ENCODE measurements around the gene ASB8.

The ASB8 gene

GRCh38 chr12:48197971-48198671 lies 40.8 kb upstream of the ASB8 start:
- Histone ChIP-seq H3K4me2 (peak overlapping the region; percentile 83 to 97 (median 90)), H3K9ac (peak overlapping the region; percentile 85 to 98 (median 91)), H3K36me3 (peaks cover 0 to 12% (median 0%) of the 10 kb centered on the region in 11 experiments; a peak in 2 of 22 replicates), H3K27me3 (no peaks in the 10 kb centered on the region), H4K20me1 (no peaks in the 10 kb centered on the region), H3K4me3 (peak overlapping the region; percentile 66 to 80 (median 68)), H3K4me1 (peaks cover 26 to 79% (median 32%) of the 10 kb centered on the region in 10 experiments), H3K27ac (peak overlapping the region; percentile 90 to 98 (median 94)), H3K9me3 (replicated peaks in 1 of 11) (peaks cover 0 to 17% (median 8%) of the 10 kb centered on the region in 11 experiments; a peak in 12 of 22 replicates)
- TF ChIP-seq Cebpa-rat (IDR thresholded peaks at IDR 0.05): no peak

DNA sequence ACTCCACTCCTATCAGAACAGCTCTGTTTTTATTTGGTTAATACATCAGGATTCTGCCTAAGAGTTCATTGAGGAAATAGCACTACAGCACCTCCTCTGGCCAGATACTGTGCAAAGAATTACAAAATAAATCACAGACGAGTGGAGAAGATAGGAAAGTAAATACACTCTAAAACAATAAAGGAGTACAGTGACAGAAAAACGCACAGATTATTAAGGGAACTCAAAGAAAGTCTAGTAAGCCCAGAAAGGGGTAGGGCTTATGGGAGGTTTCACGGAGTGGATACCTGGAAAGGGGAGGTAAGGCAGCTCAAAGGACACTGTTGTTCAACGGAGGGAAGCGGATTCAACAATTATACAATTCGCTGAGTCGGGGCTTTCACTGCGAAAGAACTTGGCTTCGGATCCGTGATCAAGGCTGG lies 40.2 kb upstream of the ASB8 start:
- Histone ChIP-seq H3K4me3 (peak overlapping the region; percentile 66 to 80 (median 68)), H3K27me3 (no peaks in the 10 kb centered on the region)
- TF ChIP-seq Cebpa-rat (IDR thresholded peaks at IDR 0.05): no peak

GRCh38 chr12:48194799-48195201 lies 37.5 kb upstream of the ASB8 start:
- Histone ChIP-seq H3K9ac (no peak overlapping the region), H4K20me1 (no peaks in the 10 kb centered on the region), H3K27me3 (no peaks in the 10 kb centered on the region), H3K9me3 (replicated peaks in 1 of 11) (no peaks in the 10 kb centered on the region), H3K36me3 (no peaks in the 10 kb centered on the region), H3K4me3 (no peak overlapping the region), H3K27ac (no peak overlapping the region), H3K4me1 (peaks cover 23 to 80% (median 27%) of the 10 kb centered on the region in 10 experiments), H3K4me2 (peak overlapping the region in 1 of 11 experiments; percentile 85; a peak in 2 of 22 replicates)
- no peak for TF ChIP-seq Cebpa-rat (IDR thresholded peaks at IDR 0.05)

More for the DNA sequence above, 40.2 kb upstream of the ASB8 start:
- peaks cover 0 to 13% (median 5%) of the 10 kb centered on the region in 11 experiments; a peak in 11 of 22 replicates for H3K9me3 ChIP-seq (replicated peaks in 1 of 11)
- H3K4me1 ChIP-seq: peaks cover 26 to 84% (median 32%) of the 10 kb centered on the region in 10 experiments
- no peaks in the 10 kb centered on the region for H4K20me1 ChIP-seq
- H3K9ac ChIP-seq: peak overlapping the region; percentile 85 to 98 (median 91)
- H3K27ac ChIP-seq: peak overlapping the region; percentile 90 to 98 (median 94)
- H3K36me3 ChIP-seq: peaks cover 0 to 6% (median 0%) of the 10 kb centered on the region in 11 experiments; a peak in 2 of 22 replicates
- H3K4me2 ChIP-seq: peak overlapping the region; percentile 83 to 97 (median 90)

DNA sequence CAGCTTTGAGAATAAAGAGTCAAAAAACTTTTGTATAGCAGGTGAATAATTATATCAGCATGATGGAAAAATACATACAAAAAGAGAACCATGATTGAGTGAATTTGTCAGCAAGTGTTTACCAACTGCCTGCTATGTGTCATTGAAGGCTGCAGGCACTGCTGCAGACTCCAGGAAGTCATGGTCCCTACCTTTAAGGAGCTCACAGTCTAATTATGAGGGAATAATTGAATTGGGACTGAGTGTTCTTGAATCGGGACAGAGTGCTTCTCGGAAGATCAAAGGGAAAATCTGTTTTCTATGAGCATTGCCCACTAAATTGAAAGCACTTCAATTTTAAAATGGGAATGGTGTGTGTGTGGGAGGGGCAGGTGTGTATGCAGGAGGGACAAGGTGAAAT lies 36.3 kb upstream of the ASB8 start:
- Histone ChIP-seq H3K9ac (no peak overlapping the region), H3K9me3 (replicated peaks in 1 of 11) (no peaks in the 10 kb centered on the region), H3K4me2 (peak overlapping the region in 3 of 11 experiments; percentile 31 to 85 (median 42); a peak in 5 of 22 replicates), H3K36me3 (no peaks in the 10 kb centered on the region), H3K4me3 (no peak overlapping the region), H4K20me1 (no peaks in the 10 kb centered on the region), H3K27ac (0 out of 22 replicates have a peak overlapping the region, but pooled peaks of 1 of the 11 experiments have one; percentile 9), H3K4me1 (peaks cover 11 to 71% (median 16%) of the 10 kb centered on the region in 10 experiments), H3K27me3 (no peaks in the 10 kb centered on the region)
- TF ChIP-seq Cebpa-rat (IDR thresholded peaks at IDR 0.05): no peak

DNA sequence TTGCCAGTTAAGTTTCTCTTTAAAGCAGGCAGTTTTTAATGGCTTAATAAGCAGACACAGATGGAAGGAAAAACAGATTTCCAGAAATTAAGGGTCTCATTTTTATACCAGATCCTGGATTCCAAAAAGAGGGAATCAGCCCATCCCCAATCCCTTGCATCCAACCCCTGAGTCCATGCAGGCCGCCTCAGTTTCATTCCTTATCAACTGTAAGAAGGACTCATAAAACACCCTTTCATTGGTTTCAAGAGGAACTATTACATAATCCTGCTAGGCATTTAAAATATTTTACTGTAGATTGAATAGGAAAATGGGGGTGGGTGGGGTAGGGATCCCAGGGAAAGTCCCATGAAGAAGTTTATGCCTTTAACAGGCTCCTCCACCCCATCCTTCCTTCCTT lies 35.5 kb upstream of the ASB8 start:
- TF ChIP-seq Cebpa-rat (IDR thresholded peaks at IDR 0.05): no peak
- H3K9ac ChIP-seq: no peak overlapping the region
- H4K20me1 ChIP-seq: no peaks in the 10 kb centered on the region
- H3K4me2 ChIP-seq: peak overlapping the region in 3 of 11 experiments; percentile 31 to 85 (median 42); a peak in 6 of 22 replicates
- no peaks in the 10 kb centered on the region for H3K9me3 ChIP-seq (replicated peaks in 1 of 11)
- no peak overlapping the region for H3K27ac ChIP-seq
- no peaks in the 10 kb centered on the region for H3K36me3 ChIP-seq
- no peak overlapping the region for H3K4me3 ChIP-seq
- H3K27me3 ChIP-seq: no peaks in the 10 kb centered on the region
- H3K4me1 ChIP-seq: peaks cover 9 to 70% (median 13%) of the 10 kb centered on the region in 10 experiments

GRCh38 chr12:48191096-48191495 lies 33.8 kb upstream of the ASB8 start:
- peaks cover 0 to 1% (median 0%) of the 10 kb centered on the region in 11 experiments; a peak in 3 of 22 replicates for H3K27me3 ChIP-seq

DNA sequence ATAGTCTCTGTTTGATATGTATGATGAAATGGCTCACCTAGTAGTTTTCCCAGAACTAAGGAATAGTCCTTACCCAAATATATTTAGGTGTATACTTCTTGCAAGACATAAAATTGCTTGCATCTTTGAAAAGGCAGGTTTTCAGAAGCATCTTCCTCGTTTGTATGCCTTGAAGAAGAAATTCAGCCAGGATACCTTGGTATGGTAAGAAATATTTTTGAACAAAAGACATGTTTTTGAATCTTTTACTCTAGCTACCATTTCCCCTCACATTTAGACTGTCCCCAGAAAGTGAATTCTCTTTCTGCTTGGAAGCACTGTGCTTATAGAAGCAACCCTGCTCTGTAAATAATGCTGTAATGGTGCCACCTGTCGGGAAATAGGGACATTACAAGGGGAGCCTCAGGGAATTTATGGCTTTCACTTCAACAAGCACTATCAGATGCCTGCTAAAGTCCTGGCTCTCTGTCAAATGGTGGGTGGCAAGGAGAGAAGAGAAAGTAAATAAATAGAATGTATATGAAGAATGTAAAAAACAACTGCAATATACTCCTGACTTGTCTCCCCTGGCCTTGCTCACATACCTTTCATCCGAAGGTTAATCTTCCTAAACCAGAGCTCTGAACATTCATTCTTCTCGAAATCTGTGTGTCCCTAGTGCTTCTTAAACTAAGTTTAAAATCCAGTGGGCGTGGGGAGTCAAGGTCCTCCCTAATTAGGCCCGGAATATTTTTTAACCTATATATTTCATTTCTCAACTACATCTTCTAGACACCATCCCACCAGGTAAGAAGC lies 32.2 kb upstream of the ASB8 start:
- Histone ChIP-seq H3K27ac (no peak overlapping the region), H3K9ac (no peak overlapping the region), H3K4me3 (no peak overlapping the region), H3K4me1 (peaks cover 20 to 61% (median 28%) of the 10 kb centered on the region in 10 experiments), H3K36me3 (no peaks in the 10 kb centered on the region), H4K20me1 (peaks cover 0 to 9% (median 0%) of the 10 kb centered on the region in 11 experiments; a peak in 2 of 22 replicates), H3K27me3 (peaks cover 14 to 17% (median 15%) of the 10 kb centered on the region in 11 experiments), H3K9me3 (replicated peaks in 1 of 11) (no peaks in the 10 kb centered on the region), H3K4me2 (peak overlapping the region in 2 of 11 experiments; percentile 2 to 21; a peak in 1 of 22 replicates)
- no peak for TF ChIP-seq Cebpa-rat (IDR thresholded peaks at IDR 0.05)

More at GRCh38 chr12:48191096-48191495, 33.8 kb upstream of the ASB8 start:
- H3K4me2 ChIP-seq: no peak overlapping the region
- H3K27ac ChIP-seq: no peak overlapping the region
- no peaks in the 10 kb centered on the region for H3K9me3 ChIP-seq (replicated peaks in 1 of 11)
- H3K4me1 ChIP-seq: peaks cover 5 to 61% (median 12%) of the 10 kb centered on the region in 10 experiments
- H3K4me3 ChIP-seq: no peak overlapping the region
- H4K20me1 ChIP-seq: no peaks in the 10 kb centered on the region
- no peak overlapping the region for H3K9ac ChIP-seq
- H3K36me3 ChIP-seq: no peaks in the 10 kb centered on the region
- TF ChIP-seq Cebpa-rat (IDR thresholded peaks at IDR 0.05): no peak

DNA sequence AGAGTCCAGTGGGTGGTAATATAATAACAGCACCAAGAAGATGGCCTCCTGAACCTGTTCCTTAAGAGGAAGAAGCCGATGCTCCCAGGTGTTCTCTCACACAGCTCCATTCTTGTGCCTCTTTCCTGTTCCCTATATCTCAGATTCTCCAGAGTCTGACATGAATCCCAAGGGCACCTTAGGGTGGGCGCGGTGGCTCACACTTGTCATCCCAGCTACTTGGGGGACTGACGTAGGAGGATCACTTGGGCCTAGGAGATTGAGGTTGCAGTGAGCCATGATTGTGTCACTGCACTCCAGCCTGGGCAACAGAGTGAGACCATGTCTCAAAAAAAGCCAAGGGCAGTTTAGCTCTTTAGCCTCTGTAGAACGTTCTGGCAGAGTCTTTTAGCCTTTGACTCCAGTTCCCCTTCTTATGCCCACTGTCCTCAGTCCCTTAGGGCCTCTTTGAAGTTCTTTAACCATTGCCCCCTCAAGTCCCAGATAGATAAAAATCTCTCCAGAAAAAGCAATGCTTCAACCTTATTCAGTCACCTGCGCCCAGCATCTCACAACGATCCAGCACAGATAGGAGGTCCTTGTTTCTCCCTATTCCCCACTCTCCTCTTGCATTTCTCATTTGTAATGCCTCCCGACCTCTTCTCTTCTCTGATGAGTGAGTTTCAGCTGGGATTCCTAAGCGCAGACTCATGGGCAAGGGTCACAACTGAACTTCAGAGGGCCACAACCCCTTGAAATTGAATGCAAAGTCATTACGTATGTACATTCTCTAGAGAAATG lies 30.8 kb upstream of the ASB8 start:
- Histone ChIP-seq H4K20me1 (peaks cover 0 to 13% (median 0%) of the 10 kb centered on the region in 11 experiments; a peak in 3 of 22 replicates), H3K4me2 (0 out of 22 replicates have a peak overlapping the region, but pooled peaks of 2 of the 11 experiments have one; percentile 11 to 18), H3K9ac (no peak overlapping the region), H3K36me3 (no peaks in the 10 kb centered on the region), H3K27ac (no peak overlapping the region), H3K4me1 (peaks cover 25 to 52% (median 30%) of the 10 kb centered on the region in 10 experiments), H3K4me3 (no peak overlapping the region), H3K27me3 (peaks cover 25 to 31% (median 29%) of the 10 kb centered on the region in 11 experiments), H3K9me3 (replicated peaks in 1 of 11) (no peaks in the 10 kb centered on the region)
- no peak for TF ChIP-seq Cebpa-rat (IDR thresholded peaks at IDR 0.05)
